PFSK-1 (cell line): Measurements from ENCODE around the gene COMTD1.

Experiments used
- FOXP2 ChIP-seq: optimal IDR thresholded peaks from 2 replicates; pipeline ENCODE3; 2011; ENCODE audit warnings: borderline replicate concordance, control low read depth, inconsistent platforms; ENCODE audit not compliant: insufficient read depth; ENCODE audit errors: extremely low read length, extremely low read depth
- POLR2AphosphoS5 ChIP-seq: IDR thresholded peaks from 2 replicates; pipeline ENCODE4 v1.6.1; 2012; ENCODE audit warnings: low read depth, mild to moderate bottlenecking, control low read depth, low read length, moderate library complexity
- SIN3A ChIP-seq: IDR thresholded peaks from 2 replicates; pipeline ENCODE4 v1.6.1; 2012; ENCODE audit warnings: mild to moderate bottlenecking, low read length, moderate library complexity, borderline replicate concordance; ENCODE audit not compliant: insufficient read depth
- TAF1 ChIP-seq: IDR thresholded peaks from 2 replicates; pipeline ENCODE4 v1.6.1; 2012; ENCODE audit warnings: low read length, control low read depth, borderline replicate concordance; ENCODE audit not compliant: insufficient read depth
- TF ChIP-seq, protein P1 (sequence below), 2 experiments: IDR thresholded peaks; 2 replicates each; pipeline versions ENCODE4 v1.6.1 to v1.8.0; 2011 to 2012; ENCODE audit warnings: low read depth in 2 of 2, low read length in 2 of 2, control low read depth in 1 of 2, inconsistent platforms in 1 of 2, mild to moderate bottlenecking in 1 of 2, moderate library complexity in 1 of 2; ENCODE audit not compliant: insufficient read depth in 1 of 2

Gene COMTD1

DNA sequence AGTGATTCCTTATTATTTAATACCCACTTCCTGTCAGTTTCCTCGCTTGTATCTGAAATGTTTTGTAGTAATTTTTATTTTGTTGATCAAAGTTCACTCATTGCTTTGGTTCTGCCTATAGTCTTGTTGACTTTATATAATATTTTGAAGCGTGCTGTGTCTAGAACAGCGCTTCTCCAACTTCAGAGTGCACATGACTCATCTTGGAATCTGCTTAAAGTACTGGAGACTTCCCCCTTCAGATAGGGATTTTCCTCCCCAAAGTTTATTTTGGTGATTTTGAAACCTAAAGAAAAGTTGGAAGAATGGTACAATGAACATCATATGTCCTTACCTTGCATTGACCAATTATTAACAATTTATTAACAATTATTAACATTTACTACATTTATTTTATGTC lies 5.8 kb downstream of the COMTD1 start:
- TF ChIP-seq POLR2AphosphoS5 (no peak), TAF1 (no peak), FOXP2 (no peak), SIN3A (no peak)
- TF ChIP-seq, protein P1, sequence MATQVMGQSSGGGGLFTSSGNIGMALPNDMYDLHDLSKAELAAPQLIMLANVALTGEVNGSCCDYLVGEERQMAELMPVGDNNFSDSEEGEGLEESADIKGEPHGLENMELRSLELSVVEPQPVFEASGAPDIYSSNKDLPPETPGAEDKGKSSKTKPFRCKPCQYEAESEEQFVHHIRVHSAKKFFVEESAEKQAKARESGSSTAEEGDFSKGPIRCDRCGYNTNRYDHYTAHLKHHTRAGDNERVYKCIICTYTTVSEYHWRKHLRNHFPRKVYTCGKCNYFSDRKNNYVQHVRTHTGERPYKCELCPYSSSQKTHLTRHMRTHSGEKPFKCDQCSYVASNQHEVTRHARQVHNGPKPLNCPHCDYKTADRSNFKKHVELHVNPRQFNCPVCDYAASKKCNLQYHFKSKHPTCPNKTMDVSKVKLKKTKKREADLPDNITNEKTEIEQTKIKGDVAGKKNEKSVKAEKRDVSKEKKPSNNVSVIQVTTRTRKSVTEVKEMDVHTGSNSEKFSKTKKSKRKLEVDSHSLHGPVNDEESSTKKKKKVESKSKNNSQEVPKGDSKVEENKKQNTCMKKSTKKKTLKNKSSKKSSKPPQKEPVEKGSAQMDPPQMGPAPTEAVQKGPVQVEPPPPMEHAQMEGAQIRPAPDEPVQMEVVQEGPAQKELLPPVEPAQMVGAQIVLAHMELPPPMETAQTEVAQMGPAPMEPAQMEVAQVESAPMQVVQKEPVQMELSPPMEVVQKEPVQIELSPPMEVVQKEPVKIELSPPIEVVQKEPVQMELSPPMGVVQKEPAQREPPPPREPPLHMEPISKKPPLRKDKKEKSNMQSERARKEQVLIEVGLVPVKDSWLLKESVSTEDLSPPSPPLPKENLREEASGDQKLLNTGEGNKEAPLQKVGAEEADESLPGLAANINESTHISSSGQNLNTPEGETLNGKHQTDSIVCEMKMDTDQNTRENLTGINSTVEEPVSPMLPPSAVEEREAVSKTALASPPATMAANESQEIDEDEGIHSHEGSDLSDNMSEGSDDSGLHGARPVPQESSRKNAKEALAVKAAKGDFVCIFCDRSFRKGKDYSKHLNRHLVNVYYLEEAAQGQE (IDR thresholded peaks at IDR 0.05; ENCODE audit: insufficient read depth in 1 of 2, low read depth in 2 of 2, low read length in 2 of 2), result no peak

DNA sequence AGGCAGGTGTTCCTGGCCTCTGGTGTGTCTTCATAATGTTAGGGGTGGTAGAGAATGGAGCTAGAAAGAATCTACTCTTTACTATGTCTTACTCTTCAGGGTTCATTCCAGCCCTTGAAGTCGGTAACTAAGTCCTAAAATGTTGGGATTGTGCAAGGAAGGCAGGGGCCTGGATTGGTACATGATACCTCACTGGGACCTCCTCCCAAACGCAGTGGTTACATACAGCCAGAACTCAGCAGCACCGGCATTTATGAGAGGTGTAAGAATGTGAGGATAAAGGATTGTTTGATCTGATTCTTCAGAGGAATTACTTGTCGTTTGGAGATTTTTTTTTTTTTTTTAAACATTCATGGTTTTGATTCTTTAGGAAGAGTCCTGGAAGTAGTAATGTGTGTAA lies 6.9 kb downstream of the COMTD1 start:
- TF ChIP-seq FOXP2 (no peak), POLR2AphosphoS5 (no peak), TAF1 (no peak), SIN3A (no peak)
- TF ChIP-seq, protein P1 (IDR thresholded peaks at IDR 0.05; ENCODE audit: insufficient read depth in 1 of 2, low read depth in 2 of 2, low read length in 2 of 2), result no peak

DNA sequence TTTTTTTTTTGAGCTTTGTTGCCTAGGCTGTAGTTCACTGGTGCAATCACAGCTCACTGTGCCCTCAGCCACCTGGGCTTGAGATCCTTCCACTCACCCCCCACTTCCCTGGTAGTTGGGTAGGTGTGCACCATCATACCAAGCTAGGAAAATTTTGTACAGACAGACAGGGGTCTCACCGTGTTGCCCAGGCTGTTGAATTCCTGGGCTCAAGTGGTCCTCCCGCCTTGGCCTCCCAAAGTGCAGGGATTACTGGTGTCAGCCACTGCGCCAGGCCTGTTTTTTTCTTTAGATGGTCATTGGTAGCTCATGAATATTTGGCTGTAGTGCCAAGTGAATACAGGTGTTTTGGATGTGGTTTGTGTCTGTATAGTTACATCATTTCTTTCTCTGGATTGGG lies 7.5 kb downstream of the COMTD1 start:
- TF ChIP-seq POLR2AphosphoS5, result no peak
- TF ChIP-seq TAF1, result no peak
- TF ChIP-seq, protein P1 (IDR thresholded peaks at IDR 0.05; ENCODE audit: insufficient read depth in 1 of 2, low read depth in 2 of 2, low read length in 2 of 2), result no peak
- TF ChIP-seq FOXP2, result no peak
- TF ChIP-seq SIN3A, result no peak

DNA sequence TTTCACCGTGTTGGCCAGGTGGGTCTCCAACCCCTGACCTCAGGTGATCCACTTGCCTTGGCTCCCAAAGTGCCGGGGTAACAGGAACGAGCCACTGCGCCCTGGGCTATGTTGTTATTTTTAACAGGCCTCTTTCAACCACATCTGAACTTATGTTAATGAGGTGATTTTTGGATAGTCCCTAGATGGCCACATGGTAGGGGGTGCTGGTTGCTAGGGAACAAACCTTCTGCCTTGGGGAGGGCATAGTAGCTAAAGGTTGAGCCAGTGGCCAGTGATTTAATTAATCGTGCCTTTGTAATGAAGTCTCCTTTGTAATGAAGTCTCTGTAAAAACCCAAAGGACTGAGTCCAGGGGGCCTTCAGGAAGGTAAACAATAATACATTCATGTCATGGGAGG lies 9.1 kb downstream of the COMTD1 start:
- TF ChIP-seq SIN3A (no peak), FOXP2 (no peak), TAF1 (no peak), POLR2AphosphoS5 (no peak)
- TF ChIP-seq, protein P1 (IDR thresholded peaks at IDR 0.05; ENCODE audit: insufficient read depth in 1 of 2, low read depth in 2 of 2, low read length in 2 of 2), result no peak

DNA sequence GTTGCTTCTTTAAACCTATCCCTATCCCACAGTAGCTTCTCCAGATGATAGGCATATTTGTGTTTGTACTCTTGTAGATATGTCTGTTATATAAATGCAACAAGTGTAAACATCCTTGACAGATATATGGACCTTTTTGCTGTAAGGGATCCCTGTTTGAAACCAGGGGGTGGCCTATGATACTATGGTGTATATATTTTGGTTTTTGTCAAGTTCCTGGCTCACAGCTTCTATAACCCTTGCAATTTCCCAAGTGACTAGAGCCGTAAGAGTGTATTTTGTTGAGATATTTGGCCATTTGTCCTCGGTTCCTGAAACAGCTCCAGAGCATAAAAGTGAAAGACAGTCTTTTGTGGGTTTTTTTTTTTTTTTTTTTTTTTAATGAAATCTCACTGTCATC lies 9.7 kb downstream of the COMTD1 start:
- TF ChIP-seq POLR2AphosphoS5 (no peak), FOXP2 (no peak), TAF1 (no peak), SIN3A (no peak)
- TF ChIP-seq, protein P1 (IDR thresholded peaks at IDR 0.05; ENCODE audit: insufficient read depth in 1 of 2, low read depth in 2 of 2, low read length in 2 of 2), result no peak
